ENCODE data around the gene ATG4C.
"Not testable (repeated sequence)": the region's sequence is repeated elsewhere in the genome, so short reads cannot be mapped to it uniquely, and the experiment has no call there.

DNA sequence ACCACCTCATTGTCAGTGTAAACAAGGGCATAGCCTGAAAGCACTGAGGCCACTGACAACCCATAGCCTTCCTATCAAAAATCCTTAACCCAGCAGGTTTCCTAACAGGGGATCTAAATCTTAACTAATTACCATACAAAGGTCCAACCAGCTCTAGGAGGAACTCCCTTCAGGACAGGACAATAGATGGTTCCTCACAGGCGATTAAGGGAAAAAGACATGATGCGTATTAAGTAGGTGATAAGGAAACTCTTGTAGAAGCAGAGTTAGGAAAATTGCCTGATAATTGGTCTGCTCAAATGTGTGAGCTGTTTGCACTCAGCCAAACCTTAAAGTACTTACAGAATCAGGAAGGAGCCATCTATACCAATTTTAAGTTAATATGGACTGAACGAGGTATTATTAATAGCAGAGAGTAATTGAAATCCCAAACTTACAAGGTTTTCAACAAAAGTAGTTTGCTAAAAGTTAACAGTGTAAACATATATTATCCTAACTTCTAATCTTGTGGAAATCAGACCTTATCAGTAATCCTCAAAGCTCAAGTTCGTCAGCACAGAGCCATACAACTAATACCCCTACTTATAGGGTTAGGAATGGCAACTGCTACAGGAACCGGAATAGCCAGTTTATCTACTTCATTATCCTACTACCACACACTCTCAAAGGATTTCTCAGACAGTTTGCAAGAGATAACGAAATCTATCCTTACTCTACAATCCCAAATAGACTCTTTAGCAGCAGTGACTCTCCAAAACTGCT, 23.7 kb upstream of the ATG4C start:
- TF ChIP-seq, protein P1, sequence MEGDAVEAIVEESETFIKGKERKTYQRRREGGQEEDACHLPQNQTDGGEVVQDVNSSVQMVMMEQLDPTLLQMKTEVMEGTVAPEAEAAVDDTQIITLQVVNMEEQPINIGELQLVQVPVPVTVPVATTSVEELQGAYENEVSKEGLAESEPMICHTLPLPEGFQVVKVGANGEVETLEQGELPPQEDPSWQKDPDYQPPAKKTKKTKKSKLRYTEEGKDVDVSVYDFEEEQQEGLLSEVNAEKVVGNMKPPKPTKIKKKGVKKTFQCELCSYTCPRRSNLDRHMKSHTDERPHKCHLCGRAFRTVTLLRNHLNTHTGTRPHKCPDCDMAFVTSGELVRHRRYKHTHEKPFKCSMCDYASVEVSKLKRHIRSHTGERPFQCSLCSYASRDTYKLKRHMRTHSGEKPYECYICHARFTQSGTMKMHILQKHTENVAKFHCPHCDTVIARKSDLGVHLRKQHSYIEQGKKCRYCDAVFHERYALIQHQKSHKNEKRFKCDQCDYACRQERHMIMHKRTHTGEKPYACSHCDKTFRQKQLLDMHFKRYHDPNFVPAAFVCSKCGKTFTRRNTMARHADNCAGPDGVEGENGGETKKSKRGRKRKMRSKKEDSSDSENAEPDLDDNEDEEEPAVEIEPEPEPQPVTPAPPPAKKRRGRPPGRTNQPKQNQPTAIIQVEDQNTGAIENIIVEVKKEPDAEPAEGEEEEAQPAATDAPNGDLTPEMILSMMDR (IDR thresholded peaks at IDR 0.05): not testable (repeated sequence)
- not testable (repeated sequence) for TF ChIP-seq POLR2A (IDR thresholded peaks at IDR 0.05)
